ENCODE data around the gene ME3. TPM values are rescaled to one million over a fixed set of nuclear protein-coding genes. Genes with fewer than 3 reads are reported as not detected.

Gene ME3
- total RNA-seq, 2 donors from 2014 or later, result 13.8 to 20.3 TPM

DNA sequence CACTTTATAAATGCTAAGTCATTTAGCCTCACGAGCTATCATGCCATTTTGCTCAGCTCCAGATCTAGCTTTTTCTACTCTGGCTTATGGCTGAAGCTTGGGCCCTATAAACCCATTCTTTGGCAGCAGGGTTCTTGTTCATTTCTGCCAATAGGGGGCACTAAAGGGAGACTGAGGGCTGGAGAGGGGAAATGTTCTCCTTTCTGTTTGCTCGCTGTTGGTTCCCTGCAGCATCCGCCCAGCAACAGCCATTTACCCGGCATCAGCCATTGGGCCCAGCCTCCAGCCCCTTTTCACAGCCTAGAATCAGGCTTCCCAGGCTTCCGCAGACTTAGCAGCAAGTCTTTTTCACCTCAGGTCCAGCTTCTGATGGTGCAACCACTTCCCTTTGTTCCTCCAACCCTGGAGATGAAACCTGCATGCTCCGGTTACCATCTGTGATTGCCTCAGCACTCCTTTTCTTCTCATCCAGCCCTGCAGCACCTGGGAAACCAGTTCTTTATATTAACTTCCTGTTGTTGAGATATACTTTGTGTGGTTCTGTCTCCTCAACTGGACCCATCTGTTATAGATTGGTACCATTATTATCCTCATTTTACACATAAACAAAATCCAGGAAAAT, 4.2 kb upstream of the ME3 start:
- no peaks in the 10 kb centered on the region for H3K27me3 ChIP-seq
- intact Hi-C loops (cut with DNase I), result no loop called here
- H3K27ac ChIP-seq, result peak overlapping the region; percentile 5
- no peaks in the 10 kb centered on the region for H3K9me3 ChIP-seq
- H3K36me3 ChIP-seq, result no peaks in the 10 kb centered on the region
- no peak for DNase-seq
- no peak overlapping the region for H3K9ac ChIP-seq (ENCODE audit: low read depth in 2 of 2, low read length in 2 of 2)
- peaks cover 10% of the 10 kb centered on the region for H3K4me1 ChIP-seq
- no peak overlapping the region for H3K4me3 ChIP-seq
- TF ChIP-seq, protein P1, sequence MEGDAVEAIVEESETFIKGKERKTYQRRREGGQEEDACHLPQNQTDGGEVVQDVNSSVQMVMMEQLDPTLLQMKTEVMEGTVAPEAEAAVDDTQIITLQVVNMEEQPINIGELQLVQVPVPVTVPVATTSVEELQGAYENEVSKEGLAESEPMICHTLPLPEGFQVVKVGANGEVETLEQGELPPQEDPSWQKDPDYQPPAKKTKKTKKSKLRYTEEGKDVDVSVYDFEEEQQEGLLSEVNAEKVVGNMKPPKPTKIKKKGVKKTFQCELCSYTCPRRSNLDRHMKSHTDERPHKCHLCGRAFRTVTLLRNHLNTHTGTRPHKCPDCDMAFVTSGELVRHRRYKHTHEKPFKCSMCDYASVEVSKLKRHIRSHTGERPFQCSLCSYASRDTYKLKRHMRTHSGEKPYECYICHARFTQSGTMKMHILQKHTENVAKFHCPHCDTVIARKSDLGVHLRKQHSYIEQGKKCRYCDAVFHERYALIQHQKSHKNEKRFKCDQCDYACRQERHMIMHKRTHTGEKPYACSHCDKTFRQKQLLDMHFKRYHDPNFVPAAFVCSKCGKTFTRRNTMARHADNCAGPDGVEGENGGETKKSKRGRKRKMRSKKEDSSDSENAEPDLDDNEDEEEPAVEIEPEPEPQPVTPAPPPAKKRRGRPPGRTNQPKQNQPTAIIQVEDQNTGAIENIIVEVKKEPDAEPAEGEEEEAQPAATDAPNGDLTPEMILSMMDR (IDR thresholded peaks at IDR 0.05), result no peak

DNA sequence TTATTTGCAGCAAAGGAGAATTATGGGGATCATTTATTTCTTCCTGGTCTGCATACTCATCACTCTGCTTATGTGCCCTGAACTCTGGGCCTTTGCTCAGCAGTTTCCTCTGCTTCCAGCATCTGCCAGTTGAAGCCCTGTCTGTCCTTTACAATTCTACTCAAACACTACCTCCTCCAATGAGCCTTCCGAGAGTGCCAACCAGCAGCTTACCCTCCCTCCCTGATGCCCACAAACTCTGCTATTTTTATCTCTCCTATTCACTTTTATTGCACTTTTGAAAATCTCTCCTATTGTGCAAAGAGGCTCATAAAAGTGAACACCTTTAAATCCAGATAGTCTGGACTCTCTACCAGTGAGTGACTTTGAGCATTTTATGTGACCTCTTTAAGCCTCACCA, 3.6 kb upstream of the ME3 start:
- Histone ChIP-seq H3K4me1 (peaks cover 10% of the 10 kb centered on the region), H3K36me3 (no peaks in the 10 kb centered on the region), H3K4me3 (no peak overlapping the region), H3K27ac (peak overlapping the region; percentile 5), H3K9me3 (no peaks in the 10 kb centered on the region), H3K9ac (ENCODE audit: low read depth in 2 of 2, low read length in 2 of 2) (peak overlapping the region in 1 of 2 donors; percentile 24), H3K27me3 (no peaks in the 10 kb centered on the region)
- TF ChIP-seq, protein P1 (IDR thresholded peaks at IDR 0.05), result no peak
- intact Hi-C loops (cut with DNase I), result no loop called here
- DNase-seq, result peak; percentile 47

DNA sequence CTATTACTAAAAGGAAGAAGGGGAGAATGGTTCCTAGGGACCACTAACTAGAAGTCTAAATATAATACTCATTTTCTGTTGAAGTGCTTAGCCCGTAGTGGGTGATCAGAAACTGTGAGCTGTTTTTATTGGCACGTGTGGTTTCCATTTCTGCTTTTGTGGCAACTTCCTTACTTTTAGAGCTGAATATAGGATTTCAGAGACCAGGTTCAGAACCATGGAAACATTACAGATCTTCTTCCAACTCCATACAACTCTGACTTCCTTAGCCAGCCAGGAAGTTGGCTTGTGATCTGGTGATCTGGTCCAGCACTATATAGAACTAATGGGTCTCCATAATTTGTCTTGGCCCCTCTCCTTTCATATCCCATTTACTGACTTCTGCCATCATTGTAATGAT, 2.6 kb upstream of the ME3 start:
- intact Hi-C loops (cut with DNase I), result no loop called here
- Histone ChIP-seq H3K27ac (peak overlapping the region; percentile 72), H3K4me1 (peaks cover 14% of the 10 kb centered on the region), H3K9ac (ENCODE audit: low read depth in 2 of 2, low read length in 2 of 2) (peak overlapping the region in 1 of 2 donors; percentile 52), H3K27me3 (no peaks in the 10 kb centered on the region), H3K4me3 (no peak overlapping the region), H3K36me3 (no peaks in the 10 kb centered on the region), H3K9me3 (no peaks in the 10 kb centered on the region)
- DNase-seq, result no peak
- TF ChIP-seq, protein P1 (IDR thresholded peaks at IDR 0.05), result no peak

DNA sequence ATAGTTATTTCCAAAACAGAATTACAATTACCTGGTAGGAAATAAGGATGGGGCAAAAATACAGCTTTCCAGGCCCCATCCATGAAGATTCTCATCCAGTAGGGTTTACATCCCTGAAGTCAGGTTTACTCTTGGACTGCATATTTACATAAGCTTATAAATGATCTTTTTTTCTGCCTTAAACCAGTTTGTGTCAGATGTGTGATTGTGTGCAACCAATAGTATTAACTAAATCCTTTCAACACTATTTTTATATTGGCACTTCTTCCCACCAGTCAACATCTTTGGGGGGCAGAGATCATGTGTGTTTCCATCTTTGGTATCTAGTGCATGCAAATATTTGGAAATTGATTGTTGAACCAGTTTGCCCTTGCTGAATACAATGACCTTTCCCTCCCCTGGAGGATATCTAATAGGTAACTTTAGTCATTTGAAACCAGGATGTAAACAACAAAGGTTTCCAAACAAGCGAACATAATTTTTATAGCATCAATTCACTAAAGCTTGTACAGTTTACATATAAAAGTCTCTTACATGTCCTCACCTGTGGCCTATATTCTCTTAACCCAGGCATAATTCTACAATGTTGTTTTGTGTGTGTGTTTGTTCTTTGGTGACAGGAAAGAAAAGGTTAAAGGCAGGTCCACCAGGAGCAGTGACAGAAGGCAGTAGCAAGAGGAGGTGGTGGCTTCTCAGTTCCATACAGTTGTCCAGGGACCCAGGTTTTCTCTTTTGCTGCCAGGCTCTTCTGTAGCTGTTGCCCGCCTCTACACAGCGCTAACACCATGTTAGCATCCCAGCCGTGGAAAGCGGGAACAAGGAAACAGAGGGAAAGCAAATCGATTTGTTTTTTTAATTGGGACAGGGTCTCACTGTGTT, 1.7 kb upstream of the ME3 start:
- Histone ChIP-seq H3K4me3 (no peak overlapping the region), H3K4me1 (peaks cover 14% of the 10 kb centered on the region), H3K36me3 (no peaks in the 10 kb centered on the region), H3K9ac (ENCODE audit: low read depth in 2 of 2, low read length in 2 of 2) (peak overlapping the region in 1 of 2 donors; percentile 52), H3K27me3 (no peaks in the 10 kb centered on the region), H3K27ac (peak overlapping the region; percentile 72), H3K9me3 (no peaks in the 10 kb centered on the region)
- DNase-seq, result no peak
- TF ChIP-seq, protein P1 (IDR thresholded peaks at IDR 0.05), result no peak
- intact Hi-C loops (cut with DNase I), result no loop called here

DNA sequence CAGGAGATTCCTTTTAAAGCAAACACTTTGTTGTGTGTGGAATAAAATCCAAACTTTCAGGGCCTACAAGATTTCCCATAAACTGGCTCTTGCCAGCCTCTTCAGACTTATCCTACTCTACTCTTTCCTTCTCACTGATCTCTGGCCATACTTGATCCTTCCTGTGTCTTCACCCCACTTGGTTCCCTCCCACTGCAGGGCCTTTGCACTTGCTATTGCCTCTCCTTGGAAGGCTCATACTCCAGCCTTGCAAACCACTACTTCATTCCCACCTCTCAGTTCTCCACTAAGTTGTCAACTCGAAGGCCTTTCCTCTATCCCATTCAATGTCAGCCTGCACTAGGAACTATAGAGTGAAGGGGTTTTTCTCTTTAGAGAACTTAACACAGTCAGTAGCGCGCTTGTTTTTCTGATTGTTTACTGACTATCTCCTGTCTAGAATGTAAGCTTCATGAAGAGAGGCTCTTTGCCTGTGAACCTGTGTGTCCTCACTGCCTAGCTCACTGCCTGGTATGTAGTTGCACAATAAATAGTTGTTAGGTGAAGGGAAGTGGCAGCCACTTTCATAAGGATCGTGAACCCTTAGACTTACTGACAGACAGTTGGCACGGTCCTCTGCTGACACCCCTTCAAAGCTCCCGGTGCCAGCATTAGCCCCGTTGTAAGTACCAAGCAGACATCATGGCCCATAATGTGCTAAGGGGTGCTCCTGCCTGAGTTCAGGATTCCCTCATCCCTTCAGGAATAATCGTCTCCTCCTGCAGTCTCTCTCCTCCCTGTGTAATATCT, 833 bp upstream of the ME3 start:
- H3K9ac ChIP-seq (ENCODE audit: low read depth in 2 of 2, low read length in 2 of 2), result peak overlapping the region; percentile 24 to 86
- no peak for DNase-seq
- intact Hi-C loops (cut with DNase I), result no loop called here
- TF ChIP-seq, protein P1 (IDR thresholded peaks at IDR 0.05), result no peak
- peak overlapping the region; percentile 89 for H3K27ac ChIP-seq
- H3K4me1 ChIP-seq, result peaks cover 14% of the 10 kb centered on the region
- H3K27me3 ChIP-seq, result no peaks in the 10 kb centered on the region
- no peaks in the 10 kb centered on the region for H3K9me3 ChIP-seq
- no peaks in the 10 kb centered on the region for H3K36me3 ChIP-seq
- H3K4me3 ChIP-seq, result no peak overlapping the region

All from colonic mucosa (tissue), 4 donors.